ENCODE results near the gene CDCP2. TPM values are rescaled to one million over a fixed set of nuclear protein-coding genes. Genes with fewer than 3 reads are reported as not detected.

Gene CDCP2
- total RNA-seq (under 1 TPM in 3 of 5 donors, not detected in 2; 0.25 to 0.35 (median 0.35) TPM), total RNA-seq (0 to 0.13 (median 0) reads per million in 29 experiments)
- total RNA-seq (2013) = 0.04 TPM

DNA sequence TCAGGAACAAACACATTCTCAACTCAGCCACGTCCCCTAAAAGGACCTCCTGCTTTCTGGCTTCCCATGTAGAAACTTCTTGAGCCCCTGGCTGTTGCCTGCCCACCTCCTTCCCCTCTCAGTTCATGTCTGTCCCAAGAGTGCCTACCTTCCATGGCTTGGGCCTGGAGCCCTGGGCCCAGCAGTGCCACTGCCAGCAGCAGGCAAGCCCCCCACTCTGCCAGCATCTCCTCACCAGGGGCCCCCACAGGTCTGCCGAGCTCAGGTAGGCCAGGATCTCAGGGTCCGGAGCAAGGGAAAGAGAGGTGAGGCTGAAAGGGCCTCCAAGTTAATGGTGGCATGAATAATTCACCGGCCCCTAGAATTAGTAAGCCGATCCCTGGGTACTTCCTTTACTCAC is at the start of gene CDCP2:
TSS of gene CDCP2 (minus strand) at position 305 of the 400 bp plus-strand sequence. CDS start at position 227, 78 bp downstream.
- Histone ChIP-seq H3K4me1 (ENCODE audit: control insufficient read depth in 1 of 2, extremely low read depth in 1 of 2, insufficient read depth in 2 of 2, low read length in 2 of 2) (peaks cover 0 to 6% of the 10 kb centered on the region in 2 experiments), H3K4me3 (ENCODE audit: control insufficient read depth in 1 of 2, extremely low read depth in 1 of 2, low read length in 1 of 2) (no peak within 1 kb of the TSS), H3K27ac (ENCODE audit: low read length) (no peak within 1 kb of the TSS), H3K9me3 (no peaks in the 10 kb centered on the region), H3K27me3 (replicated peaks in 1 of 2; ENCODE audit: control insufficient read depth in 2 of 2, extremely low read depth in 1 of 2, insufficient read depth in 2 of 2, low read length in 1 of 2) (peaks cover 0 to 4% of the 10 kb centered on the region in 2 experiments), H3K36me3 (ENCODE audit: control insufficient read depth in 2 of 2, extremely low read depth in 1 of 2, insufficient read depth in 1 of 2, low read length in 1 of 2) (no peaks in the 10 kb centered on the region)
- ChIA-PET CTCF (no interaction called here), POLR2A (no interaction called here)
- no peak for ATAC-seq (replicated peaks in 1 of 4)
- Mint-ChIP-seq H3K36me3 (no peaks in the 10 kb centered on the region), H3K9me3 (no peaks in the 10 kb centered on the region), H3K27ac (no peak within 1 kb of the TSS), H3K27me3 (no peaks in the 10 kb centered on the region), H3K4me1 (peaks cover 0 to 5% (median 4%) of the 10 kb centered on the region in 3 donors), H3K4me3 (no peak within 1 kb of the TSS)
- DNase-seq = no peak
- 76% methylated on average over 3 of the region's 5 CpGs for WGBS (ENCODE audit: insufficient coverage)

GRCh38 chr1:54200519-54200997 is 47.8 kb upstream of the CDCP2 start:
- H3K9me3 ChIP-seq = no peaks in the 10 kb centered on the region
- H3K27me3 ChIP-seq (replicated peaks in 1 of 2; ENCODE audit: control insufficient read depth in 2 of 2, extremely low read depth in 1 of 2, insufficient read depth in 2 of 2, low read length in 1 of 2) = no peaks in the 10 kb centered on the region
- peak overlapping the region; percentile 8 for H3K27ac ChIP-seq (ENCODE audit: low read length)
- whole genome bisulfite sequencing (ENCODE audit: insufficient coverage) = 2% methylated on average over 12 of the region's 15 CpGs
- peak overlapping the region; percentile 79 to 97 for H3K4me3 ChIP-seq (ENCODE audit: control insufficient read depth in 1 of 2, extremely low read depth in 1 of 2, low read length in 1 of 2)
- Mint-ChIP-seq H3K9me3 (no peaks in the 10 kb centered on the region), H3K4me1 (peaks cover 36 to 41% (median 39%) of the 10 kb centered on the region in 3 donors), H3K27me3 (no peaks in the 10 kb centered on the region), H3K4me3 (peak overlapping the region; percentile 88 to 92 (median 90)), H3K36me3 (peaks cover 11% of the 10 kb centered on the region), H3K27ac (peak overlapping the region; percentile 72 to 91)
- ChIA-PET POLR2A (interaction anchor here (0.6 kb wide), 2 partner anchors 286 to 289 kb away, joined by 3 read pairs; no protein-coding TSS in a partner anchor), CTCF (interaction anchor here in 1 of 2 donors (0.6 to 1.0 kb wide), 3 partner anchors 13 to 241 kb away, joined by 3 to 11 read pairs (median 3); partner anchors contain the start of gene SSBP3)
- H3K4me1 ChIP-seq (ENCODE audit: control insufficient read depth in 1 of 2, extremely low read depth in 1 of 2, insufficient read depth in 2 of 2, low read length in 2 of 2) = peaks cover 9 to 21% of the 10 kb centered on the region in 2 experiments
- DNase-seq = peak in 4 of 35 experiments; percentile 1 to 11 (median 3)
- no peak for ATAC-seq (replicated peaks in 1 of 4)
- H3K36me3 ChIP-seq (ENCODE audit: control insufficient read depth in 2 of 2, extremely low read depth in 1 of 2, insufficient read depth in 1 of 2, low read length in 1 of 2) = peaks cover 0 to 18% of the 10 kb centered on the region in 2 donors

DNA sequence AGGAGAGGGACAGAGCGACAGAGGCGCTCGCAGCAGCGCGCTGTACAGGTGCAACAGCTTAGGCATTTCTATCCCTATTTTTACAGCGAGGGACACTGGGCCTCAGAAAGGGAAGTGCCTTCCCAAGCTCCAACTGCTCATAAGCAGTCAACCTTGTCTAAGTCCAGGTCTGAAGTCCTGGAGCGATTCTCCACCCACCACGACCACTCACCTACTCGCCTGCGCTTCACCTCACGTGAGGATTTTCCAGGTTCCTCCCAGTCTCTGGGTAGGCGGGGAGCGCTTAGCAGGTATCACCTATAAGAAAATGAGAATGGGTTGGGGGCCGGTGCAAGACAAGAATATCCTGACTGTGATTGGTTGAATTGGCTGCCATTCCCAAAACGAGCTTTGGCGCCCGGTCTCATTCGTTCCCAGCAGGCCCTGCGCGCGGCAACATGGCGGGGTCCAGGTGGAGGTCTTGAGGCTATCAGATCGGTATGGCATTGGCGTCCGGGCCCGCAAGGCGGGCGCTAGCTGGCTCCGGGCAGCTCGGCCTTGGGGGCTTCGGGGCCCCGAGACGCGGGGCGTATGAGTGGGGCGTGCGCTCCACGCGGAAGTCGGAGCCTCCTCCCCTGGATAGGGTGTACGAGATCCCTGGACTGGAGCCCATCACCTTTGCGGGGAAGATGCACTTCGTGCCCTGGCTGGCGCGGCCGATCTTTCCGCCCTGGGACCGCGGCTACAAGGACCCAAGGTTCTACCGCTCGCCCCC is 47.1 kb upstream of the CDCP2 start, which contains the start of the genes CYB5RL and MRPL37:
TSS of gene CYB5RL (minus strand) at position 266 of the 754 bp plus-strand sequence. CDS start 4,414 bp downstream, outside the sequence.
TSS of gene MRPL37 (plus strand) at position 403 of the 754 bp plus-strand sequence. CDS start at position 480, 77 bp downstream.
- no peaks in the 10 kb centered on the region for H3K27me3 Mint-ChIP-seq
- CTCF ChIA-PET = interaction anchor here in 1 of 2 donors (0.6 to 1.8 kb wide), 4 partner anchors 13 to 240 kb away, joined by 3 to 11 read pairs (median 4); no protein-coding TSS in a partner anchor
- peak within 1 kb of the TSS; percentile 8 for H3K27ac ChIP-seq (ENCODE audit: low read length)
- peak; percentile 73 to 96 (median 88) for DNase-seq
- no peaks in the 10 kb centered on the region for H3K27me3 ChIP-seq (replicated peaks in 1 of 2; ENCODE audit: control insufficient read depth in 2 of 2, extremely low read depth in 1 of 2, insufficient read depth in 2 of 2, low read length in 1 of 2)
- peak within 1 kb of the TSS; percentile 72 to 91 for H3K27ac Mint-ChIP-seq
- H3K36me3 ChIP-seq (ENCODE audit: control insufficient read depth in 2 of 2, extremely low read depth in 1 of 2, insufficient read depth in 1 of 2, low read length in 1 of 2) = peaks cover 0 to 16% of the 10 kb centered on the region in 2 donors
- peak within 1 kb of the TSS; percentile 79 to 97 for H3K4me3 ChIP-seq (ENCODE audit: control insufficient read depth in 1 of 2, extremely low read depth in 1 of 2, low read length in 1 of 2)
- H3K4me1 ChIP-seq (ENCODE audit: control insufficient read depth in 1 of 2, extremely low read depth in 1 of 2, insufficient read depth in 2 of 2, low read length in 2 of 2) = peaks cover 9 to 21% of the 10 kb centered on the region in 2 experiments
- POLR2A ChIA-PET = interaction anchor here (0.5 to 0.6 kb wide), 2 partner anchors 147 to 287 kb away, joined by 3 read pairs; partner anchors contain the start of gene TMEM59 (in 1 of the 2)
- H3K9me3 ChIP-seq = no peaks in the 10 kb centered on the region
- peaks cover 30 to 41% (median 37%) of the 10 kb centered on the region in 3 donors for H3K4me1 Mint-ChIP-seq
- 0% methylated on average over 47 of the region's 51 CpGs for WGBS (ENCODE audit: insufficient coverage)
- peak within 1 kb of the TSS; percentile 88 to 92 (median 90) for H3K4me3 Mint-ChIP-seq
- peak; percentile 98 to 99 (median 99) for ATAC-seq (replicated peaks in 1 of 4)
- peaks cover 9% of the 10 kb centered on the region for H3K36me3 Mint-ChIP-seq
- H3K9me3 Mint-ChIP-seq = no peaks in the 10 kb centered on the region

DNA sequence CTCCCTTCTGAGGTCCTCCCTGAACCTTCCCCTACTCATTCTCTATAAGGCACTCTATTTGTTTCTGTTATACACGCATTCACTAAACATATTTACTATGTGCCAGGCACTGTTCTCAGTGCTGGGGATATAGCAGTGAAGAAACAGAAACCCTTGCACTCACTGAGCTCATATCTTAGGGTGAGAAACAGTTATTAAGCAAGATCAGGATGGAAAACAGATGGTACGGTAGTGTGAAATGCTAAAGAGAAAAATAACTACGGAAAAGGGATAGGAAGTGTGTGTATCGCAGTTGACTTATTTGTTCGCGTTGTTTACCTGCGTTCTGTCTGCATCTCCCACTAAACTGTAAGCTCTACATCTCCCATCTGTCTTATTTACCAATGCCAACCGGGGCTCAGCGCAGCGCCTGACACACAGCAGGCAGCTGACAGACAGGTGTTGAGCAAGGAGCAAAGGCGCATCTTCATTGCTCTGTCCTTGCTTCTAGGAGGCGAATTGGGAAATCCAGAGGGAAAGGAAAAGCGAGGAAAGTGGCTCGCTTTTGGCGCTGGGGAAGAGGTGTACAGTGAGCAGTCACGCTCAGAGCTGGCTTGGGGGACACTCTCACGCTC is 46.5 kb upstream of the CDCP2 start:
- no peak overlapping the region for H3K27ac ChIP-seq (ENCODE audit: low read length)
- Mint-ChIP-seq H3K27me3 (no peaks in the 10 kb centered on the region), H3K4me3 (peak overlapping the region; percentile 88 to 92 (median 90)), H3K27ac (peak overlapping the region; percentile 56 to 91), H3K36me3 (peaks cover 9% of the 10 kb centered on the region), H3K4me1 (peaks cover 28 to 39% (median 37%) of the 10 kb centered on the region in 3 donors), H3K9me3 (no peaks in the 10 kb centered on the region)
- DNase-seq (peak in 1 of 35 experiments; percentile 26), ATAC-seq (replicated peaks in 1 of 4) (peak in 1 of 4 experiments; percentile 3)
- CTCF ChIA-PET = interaction anchor here in 1 of 2 donors (0.6 to 1.8 kb wide), 3 partner anchors 21 to 569 kb away, joined by 3 to 6 read pairs (median 3); no protein-coding TSS in a partner anchor
- WGBS (ENCODE audit: insufficient coverage) = 1% methylated on average over 8 of the region's 17 CpGs
- peak overlapping the region; percentile 79 to 97 for H3K4me3 ChIP-seq (ENCODE audit: control insufficient read depth in 1 of 2, extremely low read depth in 1 of 2, low read length in 1 of 2)
- H3K4me1 ChIP-seq (ENCODE audit: control insufficient read depth in 1 of 2, extremely low read depth in 1 of 2, insufficient read depth in 2 of 2, low read length in 2 of 2) = peaks cover 9 to 21% of the 10 kb centered on the region in 2 experiments
- H3K9me3 ChIP-seq = no peaks in the 10 kb centered on the region
- H3K36me3 ChIP-seq (ENCODE audit: control insufficient read depth in 2 of 2, extremely low read depth in 1 of 2, insufficient read depth in 1 of 2, low read length in 1 of 2) = peaks cover 0 to 19% of the 10 kb centered on the region in 2 donors
- POLR2A ChIA-PET = interaction anchor here (0.5 to 0.6 kb wide), 2 partner anchors 146 to 157 kb away, joined by 3 read pairs; partner anchors contain the start of gene TMEM59 (in 1 of the 2)
- H3K27me3 ChIP-seq (replicated peaks in 1 of 2; ENCODE audit: control insufficient read depth in 2 of 2, extremely low read depth in 1 of 2, insufficient read depth in 2 of 2, low read length in 1 of 2) = no peaks in the 10 kb centered on the region

GRCh38 chr1:54193453-54193852 is 40.7 kb upstream of the CDCP2 start:
- no peak overlapping the region for H3K27ac ChIP-seq (ENCODE audit: low read length)
- H3K27me3 ChIP-seq (replicated peaks in 1 of 2; ENCODE audit: control insufficient read depth in 2 of 2, extremely low read depth in 1 of 2, insufficient read depth in 2 of 2, low read length in 1 of 2) = no peaks in the 10 kb centered on the region
- ChIA-PET POLR2A (no interaction called here), CTCF (no interaction called here)
- Mint-ChIP-seq H3K4me3 (no peak overlapping the region), H3K27me3 (no peaks in the 10 kb centered on the region), H3K4me1 (no peaks in the 10 kb centered on the region), H3K9me3 (no peaks in the 10 kb centered on the region), H3K27ac (no peak overlapping the region), H3K36me3 (peaks cover 33% of the 10 kb centered on the region)
- no peaks in the 10 kb centered on the region for H3K4me1 ChIP-seq (ENCODE audit: control insufficient read depth in 1 of 2, extremely low read depth in 1 of 2, insufficient read depth in 2 of 2, low read length in 2 of 2)
- no peak overlapping the region for H3K4me3 ChIP-seq (ENCODE audit: control insufficient read depth in 1 of 2, extremely low read depth in 1 of 2, low read length in 1 of 2)
- ATAC-seq (replicated peaks in 1 of 4) = no peak
- DNase-seq = no peak
- no peaks in the 10 kb centered on the region for H3K9me3 ChIP-seq
- peaks cover 0 to 36% of the 10 kb centered on the region in 2 donors for H3K36me3 ChIP-seq (ENCODE audit: control insufficient read depth in 2 of 2, extremely low read depth in 1 of 2, insufficient read depth in 1 of 2, low read length in 1 of 2)
- no CpG with 5 or more reads among the region's 5 CpGs for WGBS (ENCODE audit: insufficient coverage)

GRCh38 chr1:54191525-54191924 is 38.7 kb upstream of the CDCP2 start:
- H3K9me3 ChIP-seq = no peaks in the 10 kb centered on the region
- H3K27me3 ChIP-seq (replicated peaks in 1 of 2; ENCODE audit: control insufficient read depth in 2 of 2, extremely low read depth in 1 of 2, insufficient read depth in 2 of 2, low read length in 1 of 2) = no peaks in the 10 kb centered on the region
- CTCF ChIA-PET = no interaction called here
- no peaks in the 10 kb centered on the region for H3K4me1 ChIP-seq (ENCODE audit: control insufficient read depth in 1 of 2, extremely low read depth in 1 of 2, insufficient read depth in 2 of 2, low read length in 2 of 2)
- H3K4me3 Mint-ChIP-seq = no peak overlapping the region
- 86% methylated on average over 1 of the region's 1 CpG for WGBS (ENCODE audit: insufficient coverage)
- ATAC-seq (replicated peaks in 1 of 4) (no peak), DNase-seq (no peak)
- H3K27me3 Mint-ChIP-seq = no peaks in the 10 kb centered on the region
- peaks cover 49% of the 10 kb centered on the region for H3K36me3 Mint-ChIP-seq
- H3K4me3 ChIP-seq (ENCODE audit: control insufficient read depth in 1 of 2, extremely low read depth in 1 of 2, low read length in 1 of 2) = no peak overlapping the region
- H3K27ac ChIP-seq (ENCODE audit: low read length) = no peak overlapping the region
- H3K27ac Mint-ChIP-seq = no peak overlapping the region
- H3K9me3 Mint-ChIP-seq = no peaks in the 10 kb centered on the region
- H3K4me1 Mint-ChIP-seq = no peaks in the 10 kb centered on the region
- POLR2A ChIA-PET = no interaction called here
- H3K36me3 ChIP-seq (ENCODE audit: control insufficient read depth in 2 of 2, extremely low read depth in 1 of 2, insufficient read depth in 1 of 2, low read length in 1 of 2) = peaks cover 0 to 38% of the 10 kb centered on the region in 2 donors
